ENCODE data around the gene NODAL.

The NODAL gene

DNA sequence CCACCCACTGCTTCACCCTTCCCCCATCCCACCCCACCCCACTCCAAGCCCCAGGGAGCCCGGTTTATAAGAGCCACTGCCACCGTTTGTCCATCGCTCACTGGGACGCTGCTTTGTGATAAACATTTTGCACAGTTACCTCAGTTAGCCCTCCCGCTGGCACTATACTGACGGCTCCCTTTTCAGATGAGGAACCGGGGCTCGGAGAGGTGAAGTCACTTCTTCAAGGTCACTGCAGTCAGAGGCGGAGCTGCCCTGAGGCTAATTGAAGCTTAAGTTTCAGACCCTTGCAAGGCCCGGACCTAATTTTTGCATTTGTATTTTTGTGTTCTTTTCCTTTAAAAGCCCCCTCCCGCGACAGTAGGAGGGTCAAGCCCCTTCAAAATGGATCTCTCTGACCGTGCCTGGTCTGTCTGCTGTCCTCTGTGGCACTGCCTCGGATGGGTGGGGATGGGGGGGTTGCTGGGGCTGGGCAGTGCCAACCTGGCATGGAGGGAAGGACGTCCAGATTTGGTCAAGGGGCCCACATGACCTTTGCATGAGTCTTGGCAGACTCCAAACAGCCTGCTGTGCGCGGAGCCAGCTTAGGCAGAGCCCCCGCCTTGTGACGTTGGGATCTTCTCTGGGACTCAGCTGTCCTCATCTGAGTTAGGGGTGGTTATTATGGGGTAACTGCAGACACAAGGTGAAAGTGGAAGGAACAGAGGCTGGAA lies 17.7 kb upstream of the NODAL start:
- H3K4me3 ChIP-seq (ENCODE audit: low read length) = no peak overlapping the region
- H3K4me1 ChIP-seq (ENCODE audit: insufficient read depth, low read length) = peaks cover 20% of the 10 kb centered on the region
- H3K27me3 ChIP-seq (ENCODE audit: insufficient read depth, low read length) = peaks cover 38% of the 10 kb centered on the region

DNA sequence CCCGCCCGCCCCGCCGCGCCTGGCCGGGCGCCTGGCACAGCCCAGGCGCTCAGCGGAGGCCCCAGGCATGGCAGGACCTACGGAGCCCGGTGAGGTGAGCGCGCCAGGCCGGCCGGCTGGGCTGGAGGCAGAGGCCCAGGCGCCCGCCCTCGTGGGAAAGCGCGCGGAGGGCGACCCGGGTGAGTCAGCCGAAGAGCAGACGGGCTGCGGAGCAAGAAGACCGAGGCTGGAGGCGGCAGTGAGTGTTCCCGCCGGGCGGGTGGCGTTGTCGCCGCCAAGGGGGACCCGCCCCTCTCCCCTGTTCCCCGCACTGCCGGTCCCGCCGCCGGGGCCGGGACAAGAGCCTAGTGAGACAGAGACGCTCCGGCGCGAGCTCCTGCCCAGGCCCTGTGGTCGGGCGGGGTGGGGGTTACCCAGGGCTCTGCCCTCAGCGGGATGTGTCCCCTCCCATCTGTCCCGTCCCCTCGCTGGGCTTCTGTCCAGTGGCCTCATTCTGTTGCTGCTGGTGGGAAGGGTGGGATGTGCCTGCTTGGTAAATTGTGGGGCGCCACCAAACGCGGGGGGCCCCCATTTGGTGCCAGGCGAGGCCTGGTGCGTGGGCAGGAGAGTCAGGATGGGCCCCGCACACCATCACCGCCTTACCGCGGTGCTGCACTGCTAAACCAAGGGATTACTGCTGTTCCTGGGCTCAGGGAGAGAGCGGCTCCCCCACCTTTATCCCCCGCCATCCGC lies 17.0 kb upstream of the NODAL start:
- Histone ChIP-seq H3K36me3 (ENCODE audit: insufficient read depth, low read length) (no peaks in the 10 kb centered on the region), H3K27me3 (ENCODE audit: insufficient read depth, low read length) (peaks cover 38% of the 10 kb centered on the region), H3K4me3 (ENCODE audit: low read length) (peak overlapping the region; percentile 26), H2AFZ (ENCODE audit: low read depth, low read length) (peak overlapping the region; percentile 39), H3K9me3 (ENCODE audit: low read length) (no peaks in the 10 kb centered on the region), H3K4me1 (ENCODE audit: insufficient read depth, low read length) (peaks cover 20% of the 10 kb centered on the region)

More for the DNA sequence above, 17.7 kb upstream of the NODAL start:
- H3K36me3 ChIP-seq (ENCODE audit: insufficient read depth, low read length) = no peaks in the 10 kb centered on the region
- no peaks in the 10 kb centered on the region for H3K9me3 ChIP-seq (ENCODE audit: low read length)
- no peak overlapping the region for H2AFZ ChIP-seq (ENCODE audit: low read depth, low read length)

DNA sequence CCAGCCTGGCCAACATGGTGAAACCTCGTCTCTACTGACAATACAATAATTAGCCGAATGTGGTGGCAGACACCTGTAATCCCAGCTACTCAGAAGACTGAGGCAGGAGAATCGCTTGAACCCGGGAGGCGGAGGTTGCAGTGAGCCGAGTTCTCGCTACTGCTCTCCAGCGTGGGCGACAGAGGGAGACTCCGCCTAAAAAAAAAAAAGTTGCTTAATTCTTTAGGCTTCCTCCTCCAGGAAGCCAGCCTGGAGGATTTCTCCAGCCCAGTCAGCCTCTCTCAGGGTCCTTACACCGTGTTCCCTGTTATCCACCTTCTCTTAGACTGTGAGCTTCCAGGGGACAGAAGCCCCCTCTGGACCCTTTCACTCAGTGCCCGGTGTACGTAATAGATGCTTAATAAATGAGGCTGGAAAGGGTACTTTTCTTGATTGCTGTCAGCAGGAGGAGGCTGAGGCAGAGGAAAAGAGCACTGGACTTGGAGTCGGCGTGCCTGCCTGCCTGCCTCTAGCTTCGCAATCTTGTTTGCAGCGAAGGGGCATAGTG lies 16.4 kb upstream of the NODAL start:
- Histone ChIP-seq H3K4me1 (ENCODE audit: insufficient read depth, low read length) (peaks cover 20% of the 10 kb centered on the region), H3K4me3 (ENCODE audit: low read length) (peak overlapping the region; percentile 26), H3K36me3 (ENCODE audit: insufficient read depth, low read length) (no peaks in the 10 kb centered on the region), H3K9me3 (ENCODE audit: low read length) (no peaks in the 10 kb centered on the region), H3K27me3 (ENCODE audit: insufficient read depth, low read length) (peaks cover 38% of the 10 kb centered on the region), H2AFZ (ENCODE audit: low read depth, low read length) (no peak overlapping the region)

DNA sequence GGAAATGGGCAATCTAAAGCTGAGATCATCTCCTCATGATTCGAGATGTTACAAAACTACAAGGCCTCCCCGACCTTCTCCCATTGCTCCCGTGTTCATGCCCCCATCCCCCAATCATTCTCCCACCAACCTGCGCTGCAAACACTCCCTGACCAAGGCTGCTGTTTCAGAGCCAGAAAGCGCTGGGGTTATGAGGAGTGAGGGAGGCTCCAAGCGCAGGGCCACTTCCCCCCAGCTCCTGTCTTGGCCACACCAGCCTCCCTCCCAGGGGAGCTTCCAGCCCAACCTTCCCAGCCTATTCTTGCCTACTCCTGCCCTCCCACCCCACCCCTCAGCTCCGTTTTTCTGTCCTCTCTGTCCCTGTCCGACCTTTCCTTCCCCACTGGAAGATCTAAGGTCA lies 14.7 kb upstream of the NODAL start:
- H2AFZ ChIP-seq (ENCODE audit: low read depth, low read length) = no peak overlapping the region
- H3K9me3 ChIP-seq (ENCODE audit: low read length) = no peaks in the 10 kb centered on the region
- H3K4me3 ChIP-seq (ENCODE audit: low read length) = no peak overlapping the region
- H3K27me3 ChIP-seq (ENCODE audit: insufficient read depth, low read length) = peaks cover 38% of the 10 kb centered on the region
- H3K36me3 ChIP-seq (ENCODE audit: insufficient read depth, low read length) = no peaks in the 10 kb centered on the region
- peaks cover 20% of the 10 kb centered on the region for H3K4me1 ChIP-seq (ENCODE audit: insufficient read depth, low read length)

DNA sequence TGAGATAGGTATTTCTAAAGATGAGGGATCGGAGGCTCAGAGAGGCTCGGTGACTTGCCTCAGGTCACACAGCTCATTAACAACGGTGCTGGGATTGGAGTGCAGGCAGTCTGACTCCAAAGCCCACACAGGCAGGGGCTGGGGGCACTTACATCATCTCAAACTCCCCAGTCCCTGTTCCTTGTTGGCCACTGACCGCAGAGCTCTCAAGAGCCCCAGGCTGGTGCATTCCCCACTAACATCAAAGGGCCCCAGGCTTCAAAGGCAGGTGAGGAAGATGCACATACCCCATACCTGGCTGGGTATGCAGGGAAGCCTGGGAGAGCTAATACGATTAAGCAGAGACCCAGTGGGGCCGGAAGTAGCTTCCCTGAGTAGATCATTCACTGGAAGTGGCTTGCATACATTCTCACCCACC lies 13.7 kb upstream of the NODAL start:
- H3K9me3 ChIP-seq (ENCODE audit: low read length) = no peaks in the 10 kb centered on the region
- H3K4me3 ChIP-seq (ENCODE audit: low read length) = no peak overlapping the region
- H3K27me3 ChIP-seq (ENCODE audit: insufficient read depth, low read length) = peaks cover 42% of the 10 kb centered on the region
- H3K4me1 ChIP-seq (ENCODE audit: insufficient read depth, low read length) = peaks cover 26% of the 10 kb centered on the region
- no peaks in the 10 kb centered on the region for H3K36me3 ChIP-seq (ENCODE audit: insufficient read depth, low read length)
- H2AFZ ChIP-seq (ENCODE audit: low read depth, low read length) = no peak overlapping the region

- Histone ChIP-seq H3K4me3 (ENCODE audit: low read length) (no peak overlapping the region), H2AFZ (ENCODE audit: low read depth, low read length) (no peak overlapping the region), H3K36me3 (ENCODE audit: insufficient read depth, low read length) (no peaks in the 10 kb centered on the region), H3K9me3 (ENCODE audit: low read length) (no peaks in the 10 kb centered on the region), H3K4me1 (ENCODE audit: insufficient read depth, low read length) (peaks cover 9% of the 10 kb centered on the region), H3K27me3 (ENCODE audit: insufficient read depth, low read length) (peaks cover 16% of the 10 kb centered on the region)
Measured at GRCh38 chr10:70448236-70448635, 6.8 kb upstream of the NODAL start.

DNA sequence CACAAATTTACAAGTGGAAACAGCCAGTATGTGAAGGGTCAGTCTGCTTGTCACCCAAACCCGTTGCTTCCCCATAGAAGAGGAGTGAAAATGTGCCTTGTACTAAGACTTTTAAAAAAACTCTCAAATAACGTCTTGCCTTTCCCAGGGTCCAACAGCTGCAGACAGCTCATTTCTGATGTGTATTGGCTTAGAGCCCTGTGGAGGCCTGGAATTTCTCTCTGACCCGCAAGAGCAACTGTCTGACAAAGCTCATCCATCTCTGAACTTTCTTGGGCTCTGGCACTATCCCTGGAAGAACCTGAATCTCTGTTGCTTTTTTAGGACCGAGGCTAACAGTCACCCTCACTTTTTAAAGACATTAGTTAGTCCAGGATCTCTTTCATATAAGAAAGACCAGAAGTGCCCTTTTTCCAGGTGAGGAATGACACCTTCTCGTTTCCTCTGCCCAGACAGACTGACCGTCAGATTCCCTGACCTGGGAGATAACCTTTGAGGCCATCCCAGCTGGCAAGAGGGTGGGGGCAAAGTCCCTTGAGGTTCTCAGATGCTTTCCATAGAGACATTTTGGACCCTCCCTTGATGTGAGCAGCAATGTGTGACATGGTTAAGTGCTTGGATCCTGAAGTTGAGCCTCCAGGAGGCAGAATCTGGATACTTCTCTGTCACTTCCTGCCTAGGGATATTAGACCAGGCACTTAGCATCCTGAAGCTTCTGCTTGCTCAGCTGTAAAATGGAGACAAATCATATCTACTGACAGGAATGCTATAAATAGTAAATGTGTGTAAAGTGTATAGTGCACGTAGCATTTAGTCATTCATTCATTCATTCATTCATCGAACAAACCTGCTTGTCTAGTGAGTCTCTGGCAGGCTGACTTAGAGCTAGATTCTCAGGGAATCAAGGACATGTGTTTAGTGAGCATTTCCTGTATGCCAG lies 4.5 kb upstream of the NODAL start:
- H3K27me3 ChIP-seq (ENCODE audit: insufficient read depth, low read length) = peaks cover 39% of the 10 kb centered on the region
- no peak overlapping the region for H3K4me3 ChIP-seq (ENCODE audit: low read length)
- peaks cover 8% of the 10 kb centered on the region for H3K9me3 ChIP-seq (ENCODE audit: low read length)
- no peak overlapping the region for H2AFZ ChIP-seq (ENCODE audit: low read depth, low read length)
- peaks cover 7% of the 10 kb centered on the region for H3K4me1 ChIP-seq (ENCODE audit: insufficient read depth, low read length)
- no peaks in the 10 kb centered on the region for H3K36me3 ChIP-seq (ENCODE audit: insufficient read depth, low read length)

DNA sequence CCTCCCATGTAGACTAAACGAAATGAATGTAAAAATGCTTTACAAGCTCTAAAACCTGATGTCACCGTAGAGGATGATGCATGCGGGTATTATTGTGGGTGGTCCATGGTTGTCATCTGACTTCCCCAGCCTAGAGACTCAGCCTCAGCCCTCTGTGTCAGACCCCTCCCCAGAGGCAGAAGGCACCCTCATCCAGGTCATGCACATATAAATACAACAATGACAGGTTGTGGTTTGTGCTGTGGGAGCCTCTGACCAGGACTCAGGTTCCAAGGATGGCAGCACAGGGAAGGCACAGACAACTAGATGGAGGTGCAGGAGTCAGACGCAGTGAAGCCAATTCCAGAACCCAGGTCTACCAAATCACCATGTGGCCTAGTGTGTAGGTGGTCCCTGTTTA lies 3.3 kb upstream of the NODAL start:
- H3K4me3 ChIP-seq (ENCODE audit: low read length) = no peak overlapping the region
- peaks cover 8% of the 10 kb centered on the region for H3K9me3 ChIP-seq (ENCODE audit: low read length)
- H3K4me1 ChIP-seq (ENCODE audit: insufficient read depth, low read length) = peaks cover 3% of the 10 kb centered on the region
- peaks cover 45% of the 10 kb centered on the region for H3K27me3 ChIP-seq (ENCODE audit: insufficient read depth, low read length)
- H3K36me3 ChIP-seq (ENCODE audit: insufficient read depth, low read length) = no peaks in the 10 kb centered on the region
- no peak overlapping the region for H2AFZ ChIP-seq (ENCODE audit: low read depth, low read length)

DNA sequence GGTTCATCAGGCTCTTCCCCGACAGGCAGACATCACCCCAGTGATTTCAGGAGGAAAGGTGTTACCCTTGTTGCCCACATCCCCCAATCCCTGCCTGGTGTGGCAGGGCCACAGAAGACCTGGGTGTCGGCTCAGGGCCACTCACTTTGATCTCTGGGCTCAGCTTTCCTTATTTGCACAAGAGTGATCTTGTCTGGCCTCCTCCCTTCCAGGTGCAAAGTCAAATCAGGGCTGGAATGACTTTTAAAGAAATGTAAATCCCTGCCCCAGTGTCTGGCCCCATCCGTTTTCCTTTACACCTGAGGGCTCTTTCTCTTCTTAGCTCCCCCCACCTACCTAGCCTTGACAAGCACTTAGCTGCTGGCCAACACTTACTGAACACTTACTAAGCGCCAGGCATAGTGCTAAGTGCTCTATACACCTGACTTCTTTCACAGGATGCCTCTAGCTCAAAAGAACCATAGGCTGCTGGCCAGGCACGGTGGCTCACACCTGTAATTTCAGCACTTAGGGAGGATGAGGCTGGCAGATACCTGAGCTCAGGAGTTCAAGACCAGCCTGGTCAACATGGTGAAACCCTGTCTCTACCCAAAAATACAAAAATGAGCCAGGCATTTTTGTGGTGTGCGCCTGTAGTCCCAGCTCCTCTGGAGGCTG lies 979 bp upstream of the NODAL start:
- Histone ChIP-seq H3K27me3 (ENCODE audit: insufficient read depth, low read length) (peaks cover 51% of the 10 kb centered on the region), H3K4me3 (ENCODE audit: low read length) (no peak overlapping the region), H3K36me3 (ENCODE audit: insufficient read depth, low read length) (no peaks in the 10 kb centered on the region), H3K9me3 (ENCODE audit: low read length) (peaks cover 8% of the 10 kb centered on the region), H3K4me1 (ENCODE audit: insufficient read depth, low read length) (no peaks in the 10 kb centered on the region), H2AFZ (ENCODE audit: low read depth, low read length) (no peak overlapping the region)

GRCh38 chr10:70441895-70442309 lies 421 bp upstream of the NODAL start:
- H3K27me3 ChIP-seq (ENCODE audit: insufficient read depth, low read length) = peaks cover 51% of the 10 kb centered on the region
- H3K4me1 ChIP-seq (ENCODE audit: insufficient read depth, low read length) = no peaks in the 10 kb centered on the region
- no peak overlapping the region for H3K4me3 ChIP-seq (ENCODE audit: low read length)
- H3K36me3 ChIP-seq (ENCODE audit: insufficient read depth, low read length) = no peaks in the 10 kb centered on the region
- H3K9me3 ChIP-seq (ENCODE audit: low read length) = peaks cover 8% of the 10 kb centered on the region
- H2AFZ ChIP-seq (ENCODE audit: low read depth, low read length) = no peak overlapping the region

DNA sequence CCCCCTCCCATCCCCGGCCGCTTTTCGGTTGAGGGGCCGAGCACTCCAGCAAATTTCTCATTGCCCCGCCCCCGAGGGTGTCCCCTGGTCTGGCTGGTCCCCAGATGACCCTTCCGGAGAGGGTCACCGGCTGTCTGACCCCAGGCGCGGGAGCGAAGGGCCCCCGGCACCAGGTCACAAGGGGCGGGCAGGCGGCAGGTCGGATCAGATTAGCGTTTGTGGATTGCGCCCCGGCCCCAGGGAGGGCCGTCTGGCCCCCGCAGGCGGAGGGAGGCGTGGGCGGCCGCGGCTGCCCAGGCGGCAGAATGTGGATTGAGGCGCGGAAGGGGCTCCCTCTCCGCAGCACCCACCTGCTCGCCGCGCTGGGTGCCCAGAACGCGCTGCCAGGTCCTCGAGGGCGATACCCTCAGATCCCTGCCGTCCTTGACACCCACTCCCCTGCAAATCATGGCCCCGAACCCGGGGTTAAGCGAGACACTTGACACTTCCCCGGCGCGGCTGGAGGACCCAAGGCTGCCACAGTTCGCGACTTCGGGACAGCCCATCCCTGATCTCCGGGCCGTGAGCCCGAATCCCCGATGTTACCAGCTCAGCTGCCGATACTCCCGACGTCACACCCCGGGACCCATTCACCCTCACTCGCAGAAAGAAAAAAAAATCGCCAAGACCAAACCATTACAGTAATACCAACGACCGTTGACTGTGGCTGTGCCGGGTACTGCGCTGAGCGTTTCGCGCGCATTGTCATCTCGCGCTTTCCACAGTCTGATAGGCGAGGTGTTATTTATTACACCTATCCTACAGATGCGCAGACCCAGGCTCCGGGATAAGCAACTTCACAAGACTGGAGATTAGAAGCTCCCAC lies 953 bp downstream of the NODAL start:
- peaks cover 49% of the 10 kb centered on the region for H3K27me3 ChIP-seq (ENCODE audit: insufficient read depth, low read length)
- no peaks in the 10 kb centered on the region for H3K36me3 ChIP-seq (ENCODE audit: insufficient read depth, low read length)
- peaks cover 8% of the 10 kb centered on the region for H3K9me3 ChIP-seq (ENCODE audit: low read length)
- H3K4me1 ChIP-seq (ENCODE audit: insufficient read depth, low read length) = no peaks in the 10 kb centered on the region
- peak overlapping the region; percentile 1 for H2AFZ ChIP-seq (ENCODE audit: low read depth, low read length)
- no peak overlapping the region for H3K4me3 ChIP-seq (ENCODE audit: low read length)

GRCh38 chr10:70437721-70438120 lies 3.8 kb downstream of the NODAL start:
- H3K4me3 ChIP-seq (ENCODE audit: low read length) = no peak overlapping the region
- H3K4me1 ChIP-seq (ENCODE audit: insufficient read depth, low read length) = no peaks in the 10 kb centered on the region
- H3K9me3 ChIP-seq (ENCODE audit: low read length) = peaks cover 6% of the 10 kb centered on the region
- no peaks in the 10 kb centered on the region for H3K36me3 ChIP-seq (ENCODE audit: insufficient read depth, low read length)
- H3K27me3 ChIP-seq (ENCODE audit: insufficient read depth, low read length) = peaks cover 36% of the 10 kb centered on the region
- no peak overlapping the region for H2AFZ ChIP-seq (ENCODE audit: low read depth, low read length)

Measured in neuron (in vitro differentiated cells).